HG03066 (cell line): ENCODE results near the gene DSG3.

Source experiments
- ATAC-seq: cut with Tn5 transposase; IDR thresholded peaks from one replicate; pipeline ENCODE4 v1.9.1; 2021; ENCODE audit warnings: low read depth; ENCODE audit not compliant: unreplicated experiment

DSG3 gene

GRCh38 chr18:31430554-31430953, 17.0 kb upstream of the DSG3 start:
- ATAC-seq: no peak

GRCh38 chr18:31432316-31432715, 15.2 kb upstream of the DSG3 start:
- ATAC-seq: no peak

- no peak for ATAC-seq
Observed at GRCh38 chr18:31436825-31437224, 10.7 kb upstream of the DSG3 start.

GRCh38 chr18:31438402-31438801, 9.1 kb upstream of the DSG3 start:
- no peak for ATAC-seq

GRCh38 chr18:31439807-31440325, 7.7 kb upstream of the DSG3 start:
- no peak for ATAC-seq

GRCh38 chr18:31440787-31441186, 6.8 kb upstream of the DSG3 start:
- no peak for ATAC-seq

GRCh38 chr18:31441493-31441892, 6.0 kb upstream of the DSG3 start:
- no peak for ATAC-seq

- no peak for ATAC-seq
Observed at GRCh38 chr18:31444142-31444541, 3.4 kb upstream of the DSG3 start.

- ATAC-seq: no peak
Observed at GRCh38 chr18:31445908-31446307, 1.6 kb upstream of the DSG3 start.

GRCh38 chr18:31446854-31447253, 687 bp upstream of the DSG3 start:
- ATAC-seq: no peak

- ATAC-seq: no peak
Observed at GRCh38 chr18:31450409-31450808, 2.9 kb downstream of the DSG3 start.

- ATAC-seq: no peak
Observed at GRCh38 chr18:31451625-31452024, 4.1 kb downstream of the DSG3 start.

- no peak for ATAC-seq
Observed at GRCh38 chr18:31454066-31454708, 6.6 kb downstream of the DSG3 start.

- ATAC-seq: no peak
Observed at GRCh38 chr18:31469629-31470028, 22.1 kb downstream of the DSG3 start.

GRCh38 chr18:31478688-31479087, 31.1 kb downstream of the DSG3 start:
- ATAC-seq: no peak

GRCh38 chr18:31482051-31482450, 34.5 kb downstream of the DSG3 start:
- ATAC-seq: no peak

- no peak for ATAC-seq
Observed at GRCh38 chr18:31483396-31483795, 35.9 kb downstream of the DSG3 start.

GRCh38 chr18:31484461-31484860, 36.9 kb downstream of the DSG3 start:
- ATAC-seq: no peak

- no peak for ATAC-seq
Observed at GRCh38 chr18:31486165-31486564, 38.6 kb downstream of the DSG3 start.

- no peak for ATAC-seq
Observed at GRCh38 chr18:31487246-31488015, 39.9 kb downstream of the DSG3 start.

GRCh38 chr18:31489311-31489710, 41.8 kb downstream of the DSG3 start:
- ATAC-seq: no peak

- peak; percentile 80 for ATAC-seq
Observed at GRCh38 chr18:31490387-31490786, 42.8 kb downstream of the DSG3 start.
